Hematopoietic multipotent progenitor cell treated with erythropoietin and hydrocortisone succinate and interleukin-3 and kit ligand, for 4 days (in vitro differentiated cells): Measurements from ENCODE around the gene PRPF8.
"Not testable (repeated sequence)": the region's sequence is repeated elsewhere in the genome, so short reads cannot be mapped to it uniquely, and the experiment has no call there.

Experiments used
- DNase-seq: peaks from one replicate; pipeline ENCODE4 v3.0.0-alpha.2; 2015

PRPF8 gene

DNA sequence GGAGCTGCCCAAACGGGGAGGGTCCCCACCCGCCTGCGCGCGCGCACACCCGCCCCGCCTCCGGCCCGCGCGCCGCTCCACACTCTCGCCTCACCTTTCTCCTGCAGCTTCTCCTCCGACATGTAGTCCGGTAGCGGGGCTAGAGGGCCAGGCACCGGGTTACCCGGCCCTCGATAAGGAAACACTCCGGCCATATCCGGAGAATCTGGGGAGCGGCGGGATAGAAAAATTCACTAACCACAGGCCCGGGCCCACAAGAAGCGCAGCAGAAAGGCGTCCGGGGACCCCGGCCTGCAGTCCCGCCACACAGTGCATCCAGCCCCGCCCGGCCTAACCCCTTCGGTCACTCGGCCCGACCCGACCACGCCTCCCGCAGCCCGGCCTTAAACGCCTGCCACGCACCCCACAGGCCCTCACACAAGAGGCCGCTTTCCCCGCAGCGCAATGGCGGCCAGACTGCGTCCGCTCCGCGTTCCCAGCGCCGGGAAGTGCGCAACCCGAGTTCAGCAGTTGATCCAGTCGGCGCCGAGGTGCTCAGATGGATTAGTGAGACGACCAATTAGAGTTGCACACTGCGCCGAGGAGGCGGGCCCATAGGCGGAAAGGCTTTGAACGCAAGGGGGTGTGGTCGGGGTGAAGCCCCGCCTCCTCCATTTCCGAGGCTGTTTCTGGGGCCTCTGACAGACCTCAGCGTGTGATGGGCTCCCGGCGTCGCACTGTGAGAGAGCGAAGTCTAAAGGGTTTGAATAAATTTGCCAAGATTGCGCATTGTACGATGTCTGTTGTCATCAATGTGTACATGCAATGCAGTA, at the start of gene PRPF8:
Gene PRPF8 (minus strand): TSS at position 490 of the 812 bp plus-strand sequence. CDS start 296 bp downstream, at position 194.
- peak; percentile 99 for DNase-seq

DNA sequence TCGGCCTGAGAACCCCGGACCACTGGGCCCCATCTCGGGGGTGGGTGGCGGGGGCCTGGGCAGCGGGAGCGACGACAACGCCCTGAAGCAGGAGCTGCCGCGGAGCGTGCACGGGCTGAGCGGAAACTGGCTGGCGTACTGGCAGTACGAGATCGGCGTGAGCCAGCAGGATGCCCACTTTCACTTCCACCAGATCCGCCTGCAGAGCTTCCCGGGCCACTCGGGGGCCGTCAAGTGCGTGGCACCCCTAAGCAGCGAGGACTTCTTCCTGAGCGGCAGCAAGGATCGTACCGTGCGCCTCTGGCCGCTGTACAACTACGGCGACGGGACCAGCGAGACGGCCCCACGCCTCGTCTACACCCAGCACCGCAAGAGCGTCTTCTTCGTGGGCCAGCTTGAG, 49.1 kb upstream of the PRPF8 start:
- DNase-seq: no peak

DNA sequence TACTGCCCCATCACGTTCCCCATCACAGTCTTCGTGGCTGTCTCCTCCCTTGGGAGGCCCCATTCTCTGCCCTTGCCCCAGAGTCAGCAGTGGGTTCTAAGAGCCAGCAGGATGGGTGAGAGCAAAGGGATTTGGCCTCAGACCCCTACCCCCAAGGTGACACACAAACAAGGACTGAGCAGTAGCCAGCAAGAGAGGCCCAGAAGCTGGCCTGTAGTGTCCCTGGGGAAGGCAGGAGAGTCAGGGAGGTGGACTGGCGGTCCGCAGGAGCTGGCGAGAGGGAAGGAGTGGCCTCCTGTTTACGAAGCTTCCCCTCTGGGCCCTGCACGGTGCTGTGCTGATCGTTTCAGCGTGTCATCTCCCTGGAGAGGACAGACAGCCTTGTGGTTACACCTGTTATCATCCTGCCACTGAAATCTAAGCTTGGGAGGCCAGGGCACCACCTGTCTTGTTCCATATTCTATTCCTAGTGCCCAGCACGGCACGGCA, 48.2 kb upstream of the PRPF8 start:
- DNase-seq: no peak

DNA sequence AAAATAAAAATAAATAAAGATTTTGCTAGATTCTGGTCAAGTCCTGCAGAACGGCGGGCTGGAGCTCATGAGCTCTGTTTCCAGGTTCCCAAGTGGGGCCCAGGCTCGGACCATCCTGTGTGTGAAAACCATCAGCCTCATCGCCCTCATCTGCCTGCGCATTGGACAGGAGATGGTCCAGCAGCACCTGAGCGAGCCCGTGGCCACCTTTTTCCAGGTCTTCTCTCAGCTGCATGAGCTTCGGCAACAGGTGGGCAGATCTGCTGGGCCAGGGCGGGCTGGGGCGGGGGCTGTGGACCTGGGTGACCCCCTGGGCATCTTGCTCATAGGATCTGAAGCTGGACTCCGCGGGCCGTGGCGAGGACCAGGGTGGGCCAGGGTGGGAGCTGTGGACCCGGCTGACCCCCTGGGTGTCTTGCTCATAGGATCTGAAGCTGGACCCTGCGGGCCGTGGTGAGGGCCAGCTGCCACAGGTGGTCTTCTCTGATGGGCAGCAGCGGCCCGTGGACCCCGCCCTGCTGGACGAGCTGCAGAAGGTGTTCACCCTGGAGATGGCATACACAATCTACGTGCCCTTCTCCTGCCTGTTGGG, 47.7 kb upstream of the PRPF8 start:
- no peak for DNase-seq

GRCh38 chr17:1731194-1731506, 46.5 kb upstream of the PRPF8 start:
- DNase-seq: no peak

DNA sequence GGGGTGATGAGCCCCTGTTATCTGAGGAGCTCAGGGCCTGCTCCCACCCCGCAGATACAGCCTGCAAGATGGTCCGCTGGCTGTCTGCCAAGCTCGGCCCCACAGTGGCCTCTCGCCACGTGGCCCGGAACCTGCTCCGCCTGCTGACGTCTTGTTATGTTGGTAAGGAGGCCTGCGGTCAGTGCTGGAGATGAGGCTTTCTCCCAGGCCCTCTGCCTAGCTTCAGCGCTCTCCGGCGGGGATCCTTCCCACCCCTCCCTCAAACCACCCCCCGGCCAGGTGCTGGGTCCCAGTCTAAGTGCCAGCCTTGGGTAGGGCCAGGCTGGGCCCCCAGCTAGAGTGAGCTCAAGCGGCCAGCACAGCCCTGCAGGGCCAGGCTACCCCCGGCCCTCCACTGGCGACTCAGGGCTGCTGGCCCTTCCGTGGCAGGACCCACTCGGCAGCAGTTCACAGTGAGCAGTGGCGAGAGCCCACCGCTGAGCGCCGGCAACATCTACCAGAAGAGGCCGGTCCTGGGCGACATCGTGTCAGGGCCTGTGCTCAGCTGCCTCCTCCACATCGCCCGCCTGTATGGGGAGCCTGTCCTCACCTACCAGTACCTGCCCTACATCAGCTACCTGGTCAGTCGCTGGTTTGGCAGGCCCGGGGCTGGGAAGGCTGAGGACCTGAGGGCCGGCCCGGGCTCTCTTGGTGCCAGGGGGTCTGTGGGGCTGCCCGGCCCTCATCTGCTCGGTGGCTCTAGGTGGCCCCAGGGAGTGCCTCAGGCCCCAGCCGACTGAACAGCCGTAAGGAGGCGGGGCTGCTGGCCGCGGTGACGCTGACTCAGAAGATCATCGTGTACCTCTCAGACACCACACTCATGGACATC, 45.9 kb upstream of the PRPF8 start:
- peak; percentile 92 for DNase-seq

- DNase-seq: no peak
These were observed 45.3 kb upstream of the PRPF8 start for GRCh38 chr17:1729966-1730325.

GRCh38 chr17:1727876-1728630, 43.4 kb upstream of the PRPF8 start:
- DNase-seq: no peak

- DNase-seq: no peak
These were observed 42.7 kb upstream of the PRPF8 start for GRCh38 chr17:1727258-1727789.

- DNase-seq: no peak
These were observed 42.1 kb upstream of the PRPF8 start for GRCh38 chr17:1726626-1727257.

- DNase-seq: no peak
These were observed 41.2 kb upstream of the PRPF8 start for GRCh38 chr17:1725642-1726511.

DNA sequence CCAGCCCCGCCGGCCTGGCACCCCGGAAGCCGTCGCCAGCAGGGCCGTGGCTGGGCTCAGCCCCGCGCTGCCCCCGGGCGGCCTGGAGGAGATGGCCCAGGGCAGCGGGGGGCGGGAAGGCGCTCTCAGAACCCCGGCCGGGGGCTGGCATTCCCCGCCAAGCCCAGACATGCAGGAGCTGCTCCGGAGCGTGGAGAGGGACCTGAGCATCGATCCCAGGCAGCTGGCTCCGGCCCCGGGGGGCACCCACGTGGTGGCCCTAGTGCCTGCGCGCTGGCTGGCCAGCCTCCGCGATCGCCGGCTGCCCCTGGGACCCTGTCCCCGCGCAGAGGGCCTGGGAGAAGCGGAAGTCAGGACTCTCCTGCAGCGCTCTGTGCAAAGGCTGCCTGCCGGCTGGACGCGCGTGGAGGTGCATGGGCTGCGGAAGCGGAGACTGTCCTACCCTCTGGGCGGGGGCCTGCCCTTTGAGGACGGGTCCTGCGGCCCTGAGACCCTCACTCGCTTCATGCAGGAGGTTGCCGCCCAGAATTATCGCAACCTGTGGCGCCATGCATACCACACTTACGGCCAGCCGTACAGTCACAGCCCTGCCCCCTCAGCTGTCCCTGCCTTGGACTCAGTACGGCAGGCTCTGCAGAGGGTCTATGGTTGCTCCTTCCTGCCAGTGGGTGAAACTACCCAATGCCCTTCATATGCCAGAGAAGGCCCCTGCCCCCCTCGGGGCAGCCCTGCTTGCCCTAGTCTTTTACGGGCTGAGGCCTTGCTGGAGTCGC, 40.4 kb upstream of the PRPF8 start:
- peak; percentile 60 for DNase-seq

GRCh38 chr17:1724351-1724868, 39.7 kb upstream of the PRPF8 start, which contains the start of gene WDR81:
Gene WDR81 (plus strand): TSS chr17:1724704. CDS start chr17:1724960, 256 bp downstream.
- peak; percentile 95 for DNase-seq

GRCh38 chr17:1722022-1722421, 37.4 kb upstream of the PRPF8 start:
- not testable (repeated sequence) for DNase-seq

DNA sequence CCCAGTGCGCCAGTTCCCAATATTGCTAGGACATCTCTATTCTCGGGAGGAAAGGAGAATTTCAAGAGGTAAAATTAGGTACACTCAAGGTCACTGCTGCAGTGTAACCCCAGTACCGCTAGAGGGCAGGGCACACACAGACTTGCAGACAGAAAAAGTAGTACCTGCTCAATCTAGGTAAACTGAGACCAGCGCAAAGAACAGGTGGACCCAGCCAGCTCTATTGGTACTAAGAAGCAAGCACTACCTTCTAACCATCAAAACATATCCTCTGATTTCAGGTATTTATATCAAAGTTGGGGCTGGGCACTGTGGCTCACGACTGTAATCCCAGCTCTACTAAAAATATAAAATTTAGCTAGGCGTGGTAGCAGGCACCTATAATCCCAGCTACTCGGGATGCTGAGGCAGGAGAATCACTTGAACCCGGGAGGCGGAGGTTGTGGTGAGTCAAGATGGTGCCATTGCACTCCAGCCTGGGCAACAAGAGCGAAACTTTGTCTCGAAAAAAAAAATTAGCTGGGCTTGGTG, 36.3 kb upstream of the PRPF8 start:
- peak; percentile 76 for DNase-seq

DNA sequence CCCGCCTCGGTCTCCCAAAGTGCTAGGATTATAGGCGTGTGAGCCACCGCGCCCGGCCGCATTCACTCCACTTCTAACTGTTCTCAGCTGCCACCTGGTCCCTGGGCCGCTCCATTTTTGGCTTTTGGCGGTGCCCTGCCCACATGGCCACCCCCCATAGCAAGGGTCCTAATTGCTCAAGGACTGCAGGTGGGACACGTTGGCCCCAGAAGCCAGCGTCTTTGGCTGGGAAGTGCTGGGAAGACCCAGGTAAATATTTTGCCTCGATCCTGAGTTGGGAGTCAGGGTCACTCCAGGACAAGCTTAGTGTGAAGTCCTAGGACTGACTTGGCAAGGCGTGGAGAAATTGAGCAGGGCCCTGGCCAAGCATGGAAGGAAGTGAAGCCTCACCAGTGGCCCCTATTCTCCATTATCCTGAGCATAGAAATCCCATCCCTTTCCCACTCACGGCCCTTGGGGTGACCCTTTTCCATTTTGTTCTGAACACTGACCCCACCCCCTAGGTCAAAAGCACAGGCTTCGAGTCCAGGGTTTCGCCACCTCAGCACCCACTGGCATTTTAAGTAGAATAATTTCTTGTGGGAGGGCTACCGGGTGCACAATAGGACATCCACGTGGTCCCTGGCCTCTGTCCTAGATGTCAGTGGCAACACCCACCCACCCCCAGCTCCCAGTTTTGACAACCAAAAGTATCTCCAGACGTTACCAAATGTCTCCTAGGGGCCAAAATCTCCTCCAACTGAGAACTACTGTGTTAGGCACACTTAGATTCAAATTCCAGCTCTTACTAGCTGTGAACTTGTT, 33.9 kb upstream of the PRPF8 start:
- no peak for DNase-seq

DNA sequence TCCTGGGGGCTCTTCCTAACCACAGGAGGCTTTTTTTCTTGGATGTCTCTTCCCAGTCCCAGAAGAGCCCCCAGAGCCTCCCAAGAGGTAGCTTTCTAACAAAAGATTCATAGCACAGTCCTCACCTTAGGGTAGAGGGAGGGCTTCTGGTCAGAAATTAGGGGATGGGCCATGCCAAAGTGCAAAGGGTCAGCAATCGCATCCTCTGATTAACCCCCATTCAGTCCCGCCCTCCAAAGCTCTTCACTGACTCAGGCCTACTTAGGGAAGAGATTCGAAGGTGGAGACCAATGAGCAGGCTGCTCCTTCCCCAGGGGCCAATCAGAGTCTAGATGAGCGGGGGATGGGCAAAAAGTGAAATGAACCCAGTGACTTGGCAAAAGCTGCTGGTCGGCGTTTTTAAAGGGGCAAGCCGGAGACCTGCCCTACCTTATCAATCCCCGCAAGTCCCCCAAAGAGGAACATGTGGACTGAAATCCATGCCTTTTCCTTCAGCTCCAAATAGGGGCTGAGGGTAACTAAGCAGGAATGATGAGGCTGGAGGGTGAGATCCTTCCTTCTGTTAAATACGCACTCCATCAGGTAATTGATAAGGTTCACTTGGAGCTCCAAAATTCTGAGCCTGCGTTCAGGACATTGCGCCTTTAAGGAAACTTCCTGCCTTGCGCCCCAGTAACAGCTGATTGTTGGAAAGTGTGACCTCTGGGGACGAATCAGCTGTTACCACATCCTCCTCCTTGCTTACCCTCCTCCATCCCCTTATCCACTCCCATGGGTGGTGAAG, 32.4 kb upstream of the PRPF8 start:
- peak; percentile 100 for DNase-seq
